PC-3 (cell line): ENCODE results near the gene TCF12. TPM values are rescaled to one million over a fixed set of nuclear protein-coding genes. Genes with fewer than 3 reads are reported as not detected.

ENCODE experiments used
- ATAC-seq: fragments of 200-7000 bp; cut with Tn5 transposase; 2 replicates; pipeline ENCODE4 v1.9.1; 2020; ENCODE audit warnings: mild to moderate bottlenecking, moderate library complexity
- BruUV-seq: library from RNA; stranded (reverse); fragments of 400-500 nt; replicated peaks from 2 replicates; lab custom pipeline; 2021; lab: Mats Ljungman, UMichigan
- CTCF ChIA-PET: fragments of 300-600 bp; sonication (Branson Sonifier 250); formaldehyde crosslinking; loops from one replicate; lab custom pipeline; 2022; ENCODE audit warnings: antibody characterized with exemption; lab: Charles Lee
- POLR2A ChIA-PET: fragments of 300-600 bp; sonication (Branson Sonifier 250); formaldehyde crosslinking; loops from one replicate; lab custom pipeline; 2022; ENCODE audit warnings: antibody characterized with exemption; ENCODE audit not compliant: unreplicated experiment; lab: Charles Lee
- DNase-seq: peaks from one replicate; pipeline ENCODE4 v3.0.0-alpha.2; 2015
- H2AFZ ChIP-seq: fragments of 300-600 bp; sonication (generic); 2 replicates; pipeline ENCODE4 v1.6.0; 2016; ENCODE audit warnings: antibody characterized with exemption, low read length
- H3F3A ChIP-seq: fragments of 300-600 bp; sonication (generic); one replicate; pipeline ENCODE4 v1.6.0; 2017; ENCODE audit warnings: antibody characterized with exemption, low read length, control low read depth, mild to moderate bottlenecking; ENCODE audit not compliant: unreplicated experiment
- H3K27ac ChIP-seq: fragments of 300-600 bp; sonication (generic); 2 replicates; pipeline ENCODE4 v1.5.1; 2016; ENCODE audit warnings: mild to moderate bottlenecking, low read length
- H3K27me3 ChIP-seq: fragments of 300-600 bp; sonication (generic); 2 replicates; pipeline ENCODE4 v1.6.1; 2016; ENCODE audit warnings: low read length, mixed read lengths
- H3K36me3 ChIP-seq: fragments of 300-600 bp; sonication (generic); 2 replicates; pipeline ENCODE4 v1.6.1; 2016; ENCODE audit warnings: low read depth, mixed run types, low read length, mixed read lengths
- H3K4me1 ChIP-seq: fragments of 300-600 bp; sonication (generic); 2 replicates; pipeline ENCODE4 v1.5.1; 2016; ENCODE audit warnings: low read length; ENCODE audit not compliant: insufficient read depth
- H3K4me2 ChIP-seq: fragments of 300-600 bp; sonication (generic); 2 replicates; pipeline ENCODE4 v1.6.0; 2016; ENCODE audit warnings: low read length
- H3K4me3 ChIP-seq: fragments of 300-600 bp; sonication (generic); 2 replicates; pipeline ENCODE4 v1.5.1; 2016; ENCODE audit warnings: mild to moderate bottlenecking, low read length, mixed read lengths
- H3K79me2 ChIP-seq: fragments of 300-600 bp; sonication (generic); 2 replicates; pipeline ENCODE4 v1.6.1; 2017; ENCODE audit warnings: low read length, mixed read lengths
- H3K9ac ChIP-seq: fragments of 300-600 bp; sonication (generic); 2 replicates; pipeline ENCODE4 v1.6.0; 2016; ENCODE audit warnings: mild to moderate bottlenecking, low read length
- H3K9me2 ChIP-seq: fragments of 300-600 bp; sonication (generic); replicated peaks from 2 replicates; pipeline ENCODE4 v1.6.1; 2016; ENCODE audit warnings: mixed run types, low read length, mixed read lengths
- H3K9me3 ChIP-seq: fragments of 300-600 bp; sonication (generic); 2 replicates; pipeline ENCODE4 v1.6.1; 2016; ENCODE audit warnings: low read length, mixed read lengths
- H4K20me1 ChIP-seq: fragments of 300-600 bp; sonication (generic); 2 replicates; pipeline ENCODE4 v1.6.1; 2016; ENCODE audit warnings: low read length, mixed read lengths
- EZH2 ChIP-seq: fragments of 300-600 bp; sonication (generic); IDR thresholded peaks from one replicate; pipeline ENCODE4 v1.6.1; 2017; ENCODE audit warnings: antibody characterized with exemption, mild to moderate bottlenecking, low read length; ENCODE audit not compliant: unreplicated experiment
- EZH2phosphoT487 ChIP-seq: fragments of 300-600 bp; sonication (generic); IDR thresholded peaks from 2 replicates; pipeline ENCODE4 v1.6.1; 2018; ENCODE audit warnings: mild to moderate bottlenecking, antibody characterized with exemption, low read length, borderline replicate concordance
- intact Hi-C: fragments of 100-400 bp; cut with micrococcal nuclease; formaldehyde crosslinking; loops from 2 replicates; pipeline ENCODE4 v1.9.0; 2023
- total RNA-seq: library from RNA; depleted of rRNA; stranded (reverse); fragments of >200 nt; gene quantifications from 2 replicates; pipeline ENCODE4 v1.2.3, GENCODE V29; 2014; rRNA removed
- TF ChIP-seq, protein P1 (sequence below): fragments of 300-600 bp; sonication (generic); conservative IDR thresholded peaks from 2 replicates; pipeline ENCODE4 v1.5.1; 2017; ENCODE audit warnings: antibody characterized with exemption, low read depth, mild to moderate bottlenecking, low read length

Gene TCF12
- total RNA-seq, 1 experiment from 2014 or later = 103 TPM

DNA sequence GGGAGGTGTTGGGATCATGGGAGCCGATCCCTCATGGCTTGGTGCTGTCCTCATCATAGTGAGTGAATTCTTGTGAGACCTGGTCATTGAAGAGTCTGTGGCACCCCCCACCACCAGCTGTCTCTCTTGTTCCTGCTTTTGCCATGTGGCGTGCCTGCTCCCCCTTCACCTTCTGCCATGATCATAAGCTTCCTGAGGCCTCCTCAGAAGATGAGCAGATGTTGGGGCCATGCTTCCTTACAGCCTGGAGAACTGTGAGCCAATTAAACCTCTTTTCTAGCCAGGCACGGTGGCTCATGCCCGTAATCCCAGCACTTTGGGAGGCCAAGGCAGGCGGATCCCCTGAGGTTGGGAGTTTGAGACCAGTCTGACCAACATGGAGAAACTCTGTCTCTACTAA is 420.9 kb downstream of the TCF12 start:
- no TSS peak for BruUV-seq
- Histone ChIP-seq H3K79me2 (no peaks in the 10 kb centered on the region), H3K9me2 (no peaks in the 10 kb centered on the region), H3F3A (no peaks in the 10 kb centered on the region), H2AFZ (no peak overlapping the region), H3K27me3 (no peaks in the 10 kb centered on the region), H3K9me3 (no peaks in the 10 kb centered on the region), H3K9ac (no peak overlapping the region), H3K27ac (no peak overlapping the region), H4K20me1 (no peaks in the 10 kb centered on the region), H3K4me3 (no peak overlapping the region), H3K4me2 (no peak overlapping the region), H3K36me3 (no peaks in the 10 kb centered on the region), H3K4me1 (peaks cover 6% of the 10 kb centered on the region)
- DNase-seq (no peak), ATAC-seq (no peak)
- intact Hi-C loops = no loop called here
- TF ChIP-seq EZH2 (no peak), EZH2phosphoT487 (no peak)
- TF ChIP-seq, protein P1, sequence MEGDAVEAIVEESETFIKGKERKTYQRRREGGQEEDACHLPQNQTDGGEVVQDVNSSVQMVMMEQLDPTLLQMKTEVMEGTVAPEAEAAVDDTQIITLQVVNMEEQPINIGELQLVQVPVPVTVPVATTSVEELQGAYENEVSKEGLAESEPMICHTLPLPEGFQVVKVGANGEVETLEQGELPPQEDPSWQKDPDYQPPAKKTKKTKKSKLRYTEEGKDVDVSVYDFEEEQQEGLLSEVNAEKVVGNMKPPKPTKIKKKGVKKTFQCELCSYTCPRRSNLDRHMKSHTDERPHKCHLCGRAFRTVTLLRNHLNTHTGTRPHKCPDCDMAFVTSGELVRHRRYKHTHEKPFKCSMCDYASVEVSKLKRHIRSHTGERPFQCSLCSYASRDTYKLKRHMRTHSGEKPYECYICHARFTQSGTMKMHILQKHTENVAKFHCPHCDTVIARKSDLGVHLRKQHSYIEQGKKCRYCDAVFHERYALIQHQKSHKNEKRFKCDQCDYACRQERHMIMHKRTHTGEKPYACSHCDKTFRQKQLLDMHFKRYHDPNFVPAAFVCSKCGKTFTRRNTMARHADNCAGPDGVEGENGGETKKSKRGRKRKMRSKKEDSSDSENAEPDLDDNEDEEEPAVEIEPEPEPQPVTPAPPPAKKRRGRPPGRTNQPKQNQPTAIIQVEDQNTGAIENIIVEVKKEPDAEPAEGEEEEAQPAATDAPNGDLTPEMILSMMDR = no peak
- ChIA-PET CTCF (no interaction called here), POLR2A (no interaction called here)

Other genes starting within 250 kb of the TCF12 start
- 7.4 and 8.7 TPM in 2 replicates for gene ZNF280D, start 185.1 kb upstream of the TCF12 start, total RNA-seq